Activated naive CD4-positive, alpha-beta T cell treated with anti-CD3 and anti-CD28 coated beads, Interleukin-2, amount 10 ng/mL, durations not matched to agents 7 days and 5 days (primary cell): ENCODE data around the gene PIGU.

Source experiments
- CTCF ChIA-PET: fragments of 350-600 bp; sonication (Branson Sonifier 250); formaldehyde crosslinking; loops from one replicate; lab custom pipeline; 2021; ENCODE audit warnings: antibody characterized with exemption; lab: Charles Lee
- DNase-seq: peaks from one replicate; pipeline ENCODE4 v3.0.0-alpha.2; 2020
- H3K27ac Mint-ChIP-seq: one replicate; pipeline ENCODE4 v1.8.0; 2021; ENCODE audit warnings: mild to moderate bottlenecking, moderate library complexity, mixed read lengths
- H3K27me3 Mint-ChIP-seq: one replicate; pipeline ENCODE4 v1.8.0; 2021; ENCODE audit warnings: mild to moderate bottlenecking, mixed read lengths
- H3K36me3 Mint-ChIP-seq: one replicate; pipeline ENCODE4 v1.8.0; 2021; ENCODE audit warnings: mixed read lengths
- H3K4me1 Mint-ChIP-seq: one replicate; pipeline ENCODE4 v1.8.0; 2021; ENCODE audit warnings: mixed read lengths
- H3K4me3 Mint-ChIP-seq: one replicate; pipeline ENCODE4 v1.8.0; 2021; ENCODE audit warnings: mild to moderate bottlenecking, moderate library complexity, mixed read lengths
- H3K9me3 Mint-ChIP-seq: one replicate; pipeline ENCODE4 v1.8.0; 2021; ENCODE audit warnings: mixed read lengths

PIGU gene

GRCh38 chr20:34579191-34579978, 97.5 kb downstream of the PIGU start:
- CTCF ChIA-PET: interaction anchor here (0.9 kb wide), 2 partner anchors 8 to 267 kb away, joined by 3 read pairs; no protein-coding TSS in a partner anchor
- Mint-ChIP-seq H3K4me1 (peaks cover 33% of the 10 kb centered on the region), H3K27ac (peak overlapping the region; percentile 93), H3K4me3 (no peak overlapping the region), H3K36me3 (peaks cover 25% of the 10 kb centered on the region), H3K27me3 (no peaks in the 10 kb centered on the region), H3K9me3 (peaks cover 3% of the 10 kb centered on the region)
- DNase-seq: no peak

GRCh38 chr20:34578521-34578920, 98.4 kb downstream of the PIGU start:
- CTCF ChIA-PET: no interaction called here
- Mint-ChIP-seq H3K4me3 (no peak overlapping the region), H3K36me3 (peaks cover 25% of the 10 kb centered on the region), H3K27me3 (no peaks in the 10 kb centered on the region), H3K4me1 (peaks cover 33% of the 10 kb centered on the region), H3K9me3 (peaks cover 3% of the 10 kb centered on the region), H3K27ac (peak overlapping the region; percentile 68)
- DNase-seq: no peak

GRCh38 chr20:34578025-34578424, 98.9 kb downstream of the PIGU start:
- peaks cover 33% of the 10 kb centered on the region for H3K4me1 Mint-ChIP-seq
- H3K27ac Mint-ChIP-seq: no peak overlapping the region
- peaks cover 3% of the 10 kb centered on the region for H3K9me3 Mint-ChIP-seq
- H3K36me3 Mint-ChIP-seq: peaks cover 27% of the 10 kb centered on the region
- CTCF ChIA-PET: no interaction called here
- DNase-seq: no peak
- no peaks in the 10 kb centered on the region for H3K27me3 Mint-ChIP-seq
- H3K4me3 Mint-ChIP-seq: no peak overlapping the region

- Mint-ChIP-seq H3K27ac (no peak overlapping the region), H3K27me3 (no peaks in the 10 kb centered on the region), H3K9me3 (peaks cover 3% of the 10 kb centered on the region), H3K4me1 (peaks cover 33% of the 10 kb centered on the region), H3K4me3 (no peak overlapping the region), H3K36me3 (peaks cover 27% of the 10 kb centered on the region)
- CTCF ChIA-PET: no interaction called here
- DNase-seq: no peak
Measured at GRCh38 chr20:34577061-34577460, 99.8 kb downstream of the PIGU start.

GRCh38 chr20:34575756-34576155, 101.1 kb downstream of the PIGU start:
- CTCF ChIA-PET: interaction anchor here (0.9 kb wide), 1 partner anchor 263 kb away, joined by 3 read pairs; no protein-coding TSS in a partner anchor
- H3K4me1 Mint-ChIP-seq: peaks cover 30% of the 10 kb centered on the region
- H3K36me3 Mint-ChIP-seq: peaks cover 25% of the 10 kb centered on the region
- H3K4me3 Mint-ChIP-seq: no peak overlapping the region
- H3K9me3 Mint-ChIP-seq: peaks cover 3% of the 10 kb centered on the region
- H3K27me3 Mint-ChIP-seq: no peaks in the 10 kb centered on the region
- H3K27ac Mint-ChIP-seq: no peak overlapping the region
- no peak for DNase-seq

GRCh38 chr20:34575271-34575670, 101.6 kb downstream of the PIGU start:
- CTCF ChIA-PET: no interaction called here
- Mint-ChIP-seq H3K9me3 (no peaks in the 10 kb centered on the region), H3K4me1 (peaks cover 26% of the 10 kb centered on the region), H3K27me3 (no peaks in the 10 kb centered on the region), H3K27ac (no peak overlapping the region), H3K36me3 (peaks cover 21% of the 10 kb centered on the region), H3K4me3 (no peak overlapping the region)
- no peak for DNase-seq

- CTCF ChIA-PET: no interaction called here
- Mint-ChIP-seq H3K9me3 (no peaks in the 10 kb centered on the region), H3K27me3 (no peaks in the 10 kb centered on the region), H3K4me1 (peaks cover 22% of the 10 kb centered on the region), H3K36me3 (peaks cover 18% of the 10 kb centered on the region), H3K27ac (no peak overlapping the region), H3K4me3 (no peak overlapping the region)
- DNase-seq: no peak
Measured at GRCh38 chr20:34574861-34575260, 102.0 kb downstream of the PIGU start.

GRCh38 chr20:34574426-34574825, 102.5 kb downstream of the PIGU start:
- Mint-ChIP-seq H3K27ac (no peak overlapping the region), H3K36me3 (peaks cover 15% of the 10 kb centered on the region), H3K4me1 (peaks cover 17% of the 10 kb centered on the region), H3K9me3 (no peaks in the 10 kb centered on the region), H3K27me3 (no peaks in the 10 kb centered on the region), H3K4me3 (no peak overlapping the region)
- no peak for DNase-seq
- CTCF ChIA-PET: no interaction called here

- Mint-ChIP-seq H3K4me1 (peaks cover 12% of the 10 kb centered on the region), H3K27ac (no peak overlapping the region), H3K4me3 (no peak overlapping the region), H3K27me3 (no peaks in the 10 kb centered on the region), H3K9me3 (no peaks in the 10 kb centered on the region), H3K36me3 (peaks cover 15% of the 10 kb centered on the region)
- CTCF ChIA-PET: interaction anchor here (1.1 kb wide), 1 partner anchor 11 kb away, joined by 4 read pairs; no protein-coding TSS in a partner anchor
- no peak for DNase-seq
Measured at GRCh38 chr20:34573541-34574300, 103.2 kb downstream of the PIGU start.

- H3K4me1 Mint-ChIP-seq: peaks cover 8% of the 10 kb centered on the region
- H3K36me3 Mint-ChIP-seq: peaks cover 11% of the 10 kb centered on the region
- CTCF ChIA-PET: interaction anchor here (0.9 to 1.0 kb wide), 2 partner anchors 8 to 33 kb away, joined by 3 read pairs; no protein-coding TSS in a partner anchor
- no peak overlapping the region for H3K27ac Mint-ChIP-seq
- H3K4me3 Mint-ChIP-seq: no peak overlapping the region
- no peaks in the 10 kb centered on the region for H3K9me3 Mint-ChIP-seq
- no peak for DNase-seq
- H3K27me3 Mint-ChIP-seq: no peaks in the 10 kb centered on the region
Measured at GRCh38 chr20:34571753-34572152, 105.1 kb downstream of the PIGU start.

GRCh38 chr20:34570859-34571306, 106.0 kb downstream of the PIGU start:
- peaks cover 11% of the 10 kb centered on the region for H3K36me3 Mint-ChIP-seq
- no peaks in the 10 kb centered on the region for H3K27me3 Mint-ChIP-seq
- H3K4me3 Mint-ChIP-seq: no peak overlapping the region
- CTCF ChIA-PET: interaction anchor here (0.9 to 1.0 kb wide), 2 partner anchors 9 to 33 kb away, joined by 3 read pairs; no protein-coding TSS in a partner anchor
- H3K9me3 Mint-ChIP-seq: no peaks in the 10 kb centered on the region
- peaks cover 8% of the 10 kb centered on the region for H3K4me1 Mint-ChIP-seq
- peak overlapping the region; percentile 52 for H3K27ac Mint-ChIP-seq
- no peak for DNase-seq

GRCh38 chr20:34569598-34569997, 107.3 kb downstream of the PIGU start:
- Mint-ChIP-seq H3K4me1 (peaks cover 8% of the 10 kb centered on the region), H3K27me3 (no peaks in the 10 kb centered on the region), H3K9me3 (no peaks in the 10 kb centered on the region), H3K27ac (no peak overlapping the region), H3K36me3 (peaks cover 8% of the 10 kb centered on the region), H3K4me3 (no peak overlapping the region)
- CTCF ChIA-PET: no interaction called here
- no peak for DNase-seq

GRCh38 chr20:34567892-34568865, 108.7 kb downstream of the PIGU start:
- H3K9me3 Mint-ChIP-seq: no peaks in the 10 kb centered on the region
- H3K36me3 Mint-ChIP-seq: peaks cover 6% of the 10 kb centered on the region
- CTCF ChIA-PET: interaction anchor here (0.8 to 1.5 kb wide), 3 partner anchors 30 to 255 kb away, joined by 3 read pairs; no protein-coding TSS in a partner anchor
- peaks cover 8% of the 10 kb centered on the region for H3K4me1 Mint-ChIP-seq
- H3K4me3 Mint-ChIP-seq: no peak overlapping the region
- no peaks in the 10 kb centered on the region for H3K27me3 Mint-ChIP-seq
- no peak for DNase-seq
- H3K27ac Mint-ChIP-seq: peak overlapping the region; percentile 39
